Activated T-cell treated with anti-CD3 and anti-CD28 coated beads, Interleukin-2, amount 50 U/mL, for 48 hours (primary cell): ENCODE results near the gene ZDHHC5.
"Not testable (repeated sequence)": the region's sequence is repeated elsewhere in the genome, so short reads cannot be mapped to it uniquely, and the experiment has no call there.

ENCODE experiments used
- DNase-seq, 2 experiments: peaks; one replicate each; pipeline ENCODE4 v3.0.0-alpha.2; 2020

Gene ZDHHC5

DNA sequence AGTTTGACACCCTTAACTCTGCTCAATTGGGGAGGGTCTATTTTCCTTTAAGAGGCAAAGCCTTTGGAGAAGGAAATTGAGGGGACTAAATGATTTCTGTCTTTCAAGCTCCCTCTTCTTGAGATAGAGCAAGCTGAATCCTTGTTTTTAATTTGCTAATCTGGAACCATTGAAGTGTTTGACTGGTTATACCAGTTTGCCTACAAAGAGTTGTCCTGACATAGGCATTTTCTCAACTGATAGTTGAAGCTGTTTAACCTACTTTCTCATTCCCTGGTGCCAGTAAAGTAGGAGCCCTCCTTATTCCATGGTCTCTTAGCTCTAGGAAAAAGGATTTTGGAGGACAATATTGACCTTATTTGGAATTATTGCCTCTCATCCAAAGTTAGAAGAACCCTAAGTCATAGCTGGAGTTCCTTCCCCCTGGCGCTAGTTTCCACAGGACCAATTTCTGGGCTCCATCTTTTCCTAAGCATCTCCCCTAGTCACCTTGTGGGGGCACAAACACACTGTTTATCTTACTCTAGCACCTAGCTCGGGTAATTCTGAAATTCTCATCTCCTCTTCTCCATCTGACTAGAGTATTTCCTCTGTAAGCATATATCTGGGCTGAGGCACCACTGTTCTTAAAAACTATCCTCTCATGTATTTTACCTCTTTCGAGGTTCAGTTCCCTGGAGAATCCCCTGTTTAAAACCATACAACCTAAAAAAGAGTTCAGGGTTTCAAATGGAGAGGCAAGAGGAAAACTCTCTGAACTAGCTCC, 7.4 kb downstream of the ZDHHC5 start:
- no peak for DNase-seq

DNA sequence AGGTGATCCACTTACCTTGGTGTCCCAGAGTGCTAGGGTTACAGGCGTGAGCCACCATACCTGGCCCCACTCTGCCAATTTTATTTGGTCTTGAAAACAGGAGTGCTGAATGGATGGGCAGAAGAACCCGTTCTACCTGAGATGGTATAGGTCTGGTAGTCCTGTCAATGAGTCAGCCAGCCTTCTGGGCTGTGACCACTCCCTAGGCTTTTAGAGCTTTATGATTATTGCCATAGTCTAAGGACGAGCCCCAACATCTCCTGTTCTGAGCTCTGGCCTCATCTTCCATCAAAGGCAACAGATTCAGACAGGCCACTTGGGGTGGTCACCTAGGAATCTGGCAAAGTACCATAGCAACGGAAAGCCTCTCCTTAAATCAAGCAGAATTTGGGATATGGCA, 11.5 kb downstream of the ZDHHC5 start:
- no peak for DNase-seq

DNA sequence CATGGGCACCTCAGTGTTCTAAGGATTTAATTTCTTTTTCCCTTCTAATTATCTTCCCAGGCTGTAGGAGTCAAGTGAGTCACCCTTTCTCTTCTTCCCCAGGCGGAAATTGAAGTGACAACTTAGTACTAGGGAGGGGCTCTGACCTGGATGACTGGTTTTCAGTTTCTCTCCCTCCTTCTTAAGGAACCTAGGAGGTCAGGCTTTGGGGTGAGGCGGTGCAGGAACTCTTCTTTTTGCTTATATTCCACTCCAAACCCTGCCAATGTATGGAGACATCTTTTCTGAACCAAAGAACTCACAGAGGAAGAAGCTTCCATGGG, 12.6 kb downstream of the ZDHHC5 start:
- no peak for DNase-seq

DNA sequence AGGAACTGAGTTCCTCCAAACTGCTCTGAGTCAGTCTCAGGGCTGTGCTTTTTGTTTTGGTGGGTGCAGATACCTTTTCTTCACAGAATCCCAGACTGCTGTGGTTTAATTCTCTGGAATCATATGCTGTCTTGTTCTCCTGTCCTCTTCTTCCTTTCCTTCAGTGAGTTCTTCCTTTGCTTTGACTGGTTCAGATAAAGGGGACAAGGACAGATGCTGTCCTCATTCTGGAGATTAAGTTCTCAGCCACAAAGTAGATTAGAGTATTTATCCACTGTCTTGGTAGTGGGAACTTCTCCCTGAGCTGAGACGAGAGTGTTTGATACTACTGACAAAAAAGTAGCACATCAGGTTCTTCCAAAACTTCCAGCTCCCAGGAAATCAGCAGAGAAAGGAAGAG, 13.3 kb downstream of the ZDHHC5 start:
- no peak for DNase-seq

DNA sequence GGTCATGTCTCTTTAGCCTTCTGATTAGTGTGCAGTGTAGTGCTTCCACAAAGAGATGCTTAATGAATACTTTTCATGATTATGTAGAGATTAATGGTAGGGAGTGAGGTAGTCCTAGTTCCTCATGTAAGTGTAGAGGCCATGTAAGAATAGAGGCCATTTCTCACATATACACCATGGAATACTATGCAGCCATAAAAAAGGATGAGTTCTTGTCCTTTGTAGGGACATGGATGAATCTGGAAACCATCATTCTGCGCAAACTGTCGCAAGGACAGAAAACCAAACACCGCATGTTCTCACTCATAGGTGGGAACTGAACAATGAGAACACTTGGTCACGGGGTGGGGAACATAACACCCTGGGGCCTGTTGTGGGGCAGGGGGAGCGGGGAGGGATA, 22.6 kb downstream of the ZDHHC5 start:
- not testable (repeated sequence) for DNase-seq

DNA sequence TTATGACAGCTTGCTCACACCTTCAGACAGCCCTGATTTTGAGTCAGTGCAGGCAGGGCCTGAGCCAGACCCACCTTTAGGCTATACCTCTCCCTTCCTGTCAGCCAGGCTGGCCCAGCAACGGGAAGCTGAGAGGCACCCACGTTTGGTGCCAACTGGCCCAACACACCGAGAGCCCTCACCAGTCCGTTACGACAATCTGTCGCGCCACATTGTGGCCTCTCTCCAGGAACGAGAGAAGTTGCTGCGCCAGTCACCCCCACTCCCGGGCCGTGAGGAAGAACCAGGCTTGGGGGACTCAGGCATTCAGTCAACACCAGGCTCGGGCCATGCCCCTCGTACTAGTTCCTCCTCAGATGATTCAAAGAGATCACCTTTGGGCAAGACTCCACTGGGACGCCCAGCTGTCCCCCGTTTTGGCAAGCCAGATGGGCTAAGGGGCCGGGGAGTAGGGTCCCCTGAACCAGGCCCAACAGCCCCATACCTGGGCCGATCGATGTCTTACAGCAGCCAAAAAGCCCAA, 31.0 kb downstream of the ZDHHC5 start:
- no peak for DNase-seq

DNA sequence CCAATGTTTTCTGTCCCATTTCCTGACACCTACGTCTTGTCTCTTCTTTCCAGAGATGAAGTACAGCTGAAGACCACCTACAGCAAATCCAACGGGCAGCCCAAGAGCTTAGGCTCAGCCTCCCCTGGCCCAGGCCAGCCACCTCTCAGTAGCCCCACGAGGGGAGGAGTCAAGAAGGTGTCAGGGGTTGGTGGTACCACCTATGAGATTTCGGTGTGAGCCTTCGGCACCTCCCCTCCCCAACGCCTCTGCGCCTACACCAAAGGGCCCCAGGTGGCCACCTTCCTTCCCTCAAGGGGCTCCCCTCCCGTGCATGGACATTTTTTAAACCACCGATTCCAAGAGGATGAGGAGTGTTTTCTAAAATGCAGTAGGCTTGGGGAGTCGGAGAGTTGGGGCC, 31.9 kb downstream of the ZDHHC5 start:
- no peak for DNase-seq

DNA sequence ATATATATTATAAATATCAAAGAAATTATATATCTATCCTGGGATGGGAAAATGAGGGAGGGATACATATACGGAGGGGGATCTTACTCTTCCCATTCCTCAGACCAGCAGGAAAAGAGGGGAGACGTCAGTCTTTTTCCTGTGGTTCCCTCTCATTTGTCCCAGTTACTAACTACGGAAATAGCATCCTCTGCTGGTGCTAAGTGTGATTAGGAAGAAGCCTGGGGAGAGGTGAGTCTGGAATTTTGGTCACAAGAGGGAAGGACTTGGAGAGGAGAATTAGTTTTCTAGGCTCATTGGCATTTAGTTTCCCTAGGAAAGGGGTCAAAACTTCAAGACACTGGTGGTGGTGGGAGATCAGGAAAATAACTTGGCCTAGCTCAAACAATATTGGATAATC, 32.5 kb downstream of the ZDHHC5 start:
- DNase-seq, result no peak

DNA sequence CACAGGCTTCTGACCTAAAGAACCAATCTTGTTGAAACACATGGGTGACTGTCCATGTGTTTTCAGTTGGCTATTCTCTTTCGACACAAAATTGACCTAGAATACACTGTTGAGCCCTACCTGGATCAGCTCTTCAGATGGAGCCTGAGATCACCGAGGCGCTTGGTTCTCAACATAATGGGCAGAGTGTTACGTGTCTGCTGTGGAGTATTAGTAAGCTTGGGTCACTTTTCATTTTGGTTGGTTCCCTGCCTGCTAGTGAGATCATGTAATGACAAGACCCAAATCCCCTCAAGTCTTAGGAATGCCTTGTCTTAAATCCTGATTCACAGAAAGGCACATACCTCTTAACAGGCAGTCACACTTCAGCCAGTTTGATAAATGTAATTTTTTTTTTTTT, 35.4 kb downstream of the ZDHHC5 start:
- DNase-seq, result no peak

DNA sequence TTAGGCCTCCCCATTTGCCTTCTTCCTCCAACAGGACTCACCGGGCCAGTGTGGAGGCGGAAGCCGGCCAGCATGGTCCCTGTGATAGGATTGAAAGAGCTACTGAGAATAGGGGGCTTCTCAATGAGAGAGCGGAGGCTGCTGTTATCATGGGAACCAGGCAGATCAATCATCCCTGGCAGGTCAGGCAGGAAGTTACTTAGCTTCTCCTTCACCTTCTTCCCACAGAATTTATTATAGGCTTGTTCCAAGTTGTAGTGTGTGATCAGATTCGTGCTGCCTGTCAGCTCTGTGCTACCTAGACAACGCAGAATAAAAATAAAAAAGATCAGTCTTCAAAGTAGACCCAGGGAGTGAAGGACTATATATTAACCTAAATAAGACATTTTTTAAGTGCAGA, 37.0 kb downstream of the ZDHHC5 start:
- no peak for DNase-seq

DNA sequence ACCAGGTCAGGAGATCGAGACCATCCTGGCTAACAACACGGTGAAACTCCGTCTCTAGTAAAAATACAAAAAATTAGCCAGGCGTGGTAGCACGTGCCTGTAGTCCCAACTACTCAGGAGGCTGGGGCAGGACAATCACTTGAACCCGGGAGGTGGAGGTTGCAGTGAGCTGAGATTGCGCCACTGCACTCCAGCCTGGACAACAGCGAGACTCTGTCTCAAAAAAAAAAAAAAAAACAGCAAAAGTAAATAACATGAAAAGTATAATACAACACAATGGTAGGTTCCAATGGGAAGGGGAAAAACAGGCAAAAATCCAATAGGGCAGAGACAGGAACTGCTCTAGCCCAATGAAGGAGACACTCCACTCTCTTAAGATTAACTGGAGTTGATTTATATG, 37.5 kb downstream of the ZDHHC5 start:
- DNase-seq, result not testable (repeated sequence)

DNA sequence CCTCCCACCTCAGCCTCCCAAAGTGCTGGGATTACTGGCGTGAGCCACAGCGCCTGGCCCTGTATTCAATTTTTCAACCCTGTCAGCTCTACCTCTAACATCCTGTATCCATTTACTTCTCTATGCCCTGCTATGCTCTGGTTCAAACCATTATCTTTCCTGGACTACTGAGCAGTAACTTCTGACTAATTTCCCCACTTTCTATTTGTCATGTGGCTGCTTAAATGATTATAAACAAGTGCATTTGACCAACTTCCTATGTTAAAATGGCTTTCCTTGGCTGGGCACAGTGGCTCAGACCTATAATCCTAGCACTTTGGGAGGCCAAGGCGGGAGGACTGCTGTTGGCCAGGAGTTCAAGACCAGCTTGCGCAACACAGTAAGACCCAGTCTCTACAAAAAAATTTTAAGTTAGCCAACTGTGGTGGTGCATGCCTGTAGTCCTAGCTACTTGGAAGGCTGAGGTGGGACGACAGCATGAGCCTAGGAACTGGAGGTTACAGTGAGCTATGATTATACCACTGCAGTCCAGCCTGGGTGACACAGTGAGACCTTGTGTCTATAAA, 42.0 kb downstream of the ZDHHC5 start:
- DNase-seq, result no peak

DNA sequence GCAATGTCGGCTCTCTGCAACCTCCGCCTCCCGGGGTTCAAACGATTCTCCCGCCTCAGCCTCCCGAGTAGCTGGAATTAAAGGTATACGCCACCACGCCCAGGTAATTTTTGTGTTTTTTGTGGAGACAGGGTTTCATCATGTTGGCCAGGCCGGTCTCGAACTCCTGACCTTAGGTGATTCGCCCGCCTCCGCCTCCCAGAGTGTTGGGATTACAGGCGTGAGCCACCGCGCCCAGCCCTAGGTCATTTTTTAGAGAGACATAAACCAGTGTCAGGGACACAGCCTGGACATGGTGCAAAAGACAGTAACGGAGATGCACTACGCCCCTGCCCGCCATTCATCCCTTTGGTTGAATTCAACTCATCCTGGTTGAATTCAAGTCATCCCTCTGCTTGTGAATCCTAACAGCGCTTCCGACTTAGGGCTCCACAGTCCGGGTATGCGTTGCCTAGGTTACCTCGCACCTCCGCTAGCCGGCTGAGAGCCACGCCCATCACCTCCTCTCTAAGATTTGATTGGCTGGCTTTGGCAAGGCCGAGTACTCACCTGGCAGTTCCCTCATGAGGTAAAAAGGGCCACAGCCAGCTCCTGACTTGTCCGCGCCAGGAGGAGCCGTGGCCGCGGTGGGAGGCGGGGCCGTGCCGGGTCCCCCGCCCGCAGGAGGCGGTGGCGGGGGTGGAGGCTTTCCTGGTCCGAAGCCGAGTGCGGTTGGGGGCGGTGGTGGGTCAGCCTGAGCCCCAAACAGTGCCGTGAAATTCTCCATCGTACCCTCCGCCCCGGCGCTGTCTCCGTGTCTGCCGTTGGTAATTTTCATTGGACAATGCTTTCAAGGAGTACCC, 43.7 kb downstream of the ZDHHC5 start, which contains the start of gene MED19:
Gene MED19 (minus strand): TSS at position 802 of the 842 bp plus-strand sequence. CDS start 36 bp downstream, at position 766.
- peak; percentile 83 to 84 for DNase-seq

DNA sequence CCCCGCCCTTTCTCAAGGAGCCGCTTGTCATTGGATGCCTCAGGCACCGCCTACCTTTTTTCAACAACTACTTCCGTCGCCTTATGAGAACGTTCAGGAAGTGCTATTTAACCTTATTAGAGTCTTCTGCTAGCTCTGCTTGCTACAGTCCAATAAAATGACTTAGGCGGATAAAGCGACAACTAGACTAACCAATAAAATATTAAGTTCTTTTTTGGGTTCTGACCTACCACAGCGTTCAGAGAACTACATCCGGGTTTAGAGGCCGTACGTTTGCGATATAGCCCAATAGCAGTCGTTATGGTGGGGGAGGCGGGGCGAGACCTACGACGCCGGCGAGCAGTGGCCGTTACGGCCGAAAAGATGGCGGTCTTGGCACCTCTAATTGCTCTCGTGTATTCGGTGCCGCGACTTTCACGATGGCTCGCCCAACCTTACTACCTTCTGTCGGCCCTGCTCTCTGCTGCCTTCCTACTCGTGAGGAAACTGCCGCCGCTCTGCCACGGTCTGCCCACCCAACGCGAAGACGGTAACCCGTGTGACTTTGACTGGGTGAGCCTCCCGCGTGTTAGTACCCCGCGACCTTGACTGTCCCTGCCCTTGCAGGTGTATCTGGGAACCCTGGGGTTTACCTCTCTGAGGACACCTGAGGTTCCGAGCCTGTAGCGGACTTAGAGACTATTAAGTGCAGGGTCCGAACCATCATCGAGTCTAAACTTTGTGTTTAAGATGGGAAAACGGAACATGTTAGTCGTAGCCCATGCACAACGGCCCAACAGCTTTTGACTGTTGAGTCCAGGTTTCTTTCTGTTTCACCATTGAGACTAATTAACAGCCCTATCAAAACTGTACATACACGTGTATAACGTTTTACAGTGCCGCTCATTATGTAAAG, 44.6 kb downstream of the ZDHHC5 start, which contains the start of gene TMX2:
Gene TMX2 (plus strand): TSS at position 338 of the 895 bp plus-strand sequence. CDS start 26 bp downstream, at position 364.
- DNase-seq, result peak; percentile 90 to 92

DNA sequence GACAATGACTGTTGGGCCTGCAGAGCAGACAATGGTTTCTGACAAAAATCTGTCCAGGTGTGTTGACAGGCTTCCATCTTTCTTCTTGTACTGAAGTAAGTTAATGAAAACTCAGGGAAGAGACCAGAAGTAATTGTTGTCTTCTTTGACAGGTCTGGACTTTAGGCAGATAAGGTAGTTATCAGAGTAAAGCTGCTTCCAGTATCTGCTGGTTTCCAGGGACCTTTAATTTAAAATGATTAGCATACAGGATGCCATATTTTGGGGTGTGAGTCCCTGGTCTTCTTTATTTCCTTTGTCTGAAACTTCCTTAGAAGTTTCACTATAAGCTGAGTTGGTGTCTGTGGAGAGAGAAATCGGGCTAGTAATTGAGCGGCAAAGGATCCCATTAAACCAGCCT, 45.9 kb downstream of the ZDHHC5 start:
- DNase-seq, result no peak

DNA sequence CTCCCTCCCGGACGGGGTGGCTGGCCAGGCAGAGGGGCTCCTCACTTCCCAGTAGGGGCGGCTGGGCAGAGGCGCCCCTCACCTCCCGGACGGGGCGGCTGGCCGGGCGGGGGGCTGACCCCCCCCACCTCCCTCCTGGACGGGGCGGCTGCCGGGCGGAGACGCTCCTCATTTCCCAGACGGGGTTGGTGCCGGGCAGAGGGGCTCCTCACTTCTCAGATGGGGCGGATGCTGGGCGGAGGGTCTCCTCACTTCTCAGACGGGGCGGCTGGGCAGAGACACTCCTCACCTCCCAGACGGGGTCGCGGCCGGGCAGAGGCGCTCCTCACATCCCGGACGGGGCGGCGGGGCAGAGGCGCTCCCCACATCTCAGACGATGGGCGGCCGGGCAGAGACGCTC, 48.8 kb downstream of the ZDHHC5 start:
- DNase-seq, result not testable (repeated sequence)

DNA sequence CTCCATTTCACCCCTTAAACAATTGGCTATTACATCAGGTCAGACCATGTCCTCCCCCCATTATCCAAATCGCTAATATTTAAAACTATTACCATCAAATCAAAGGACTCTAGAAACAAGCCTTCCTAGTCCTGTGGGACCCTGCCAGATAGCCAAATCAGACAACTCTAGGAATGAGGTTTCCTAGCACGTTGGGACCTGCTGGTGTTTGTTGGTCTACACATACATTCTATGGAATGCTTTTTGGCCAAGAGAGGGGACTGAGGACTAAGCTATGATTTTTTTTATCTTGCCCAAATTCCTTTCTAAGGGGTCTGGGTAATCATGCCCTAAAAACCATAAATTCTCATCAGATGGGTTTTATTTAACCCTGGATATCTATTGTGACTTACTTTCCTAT, 59.3 kb downstream of the ZDHHC5 start:
- DNase-seq, result no peak

DNA sequence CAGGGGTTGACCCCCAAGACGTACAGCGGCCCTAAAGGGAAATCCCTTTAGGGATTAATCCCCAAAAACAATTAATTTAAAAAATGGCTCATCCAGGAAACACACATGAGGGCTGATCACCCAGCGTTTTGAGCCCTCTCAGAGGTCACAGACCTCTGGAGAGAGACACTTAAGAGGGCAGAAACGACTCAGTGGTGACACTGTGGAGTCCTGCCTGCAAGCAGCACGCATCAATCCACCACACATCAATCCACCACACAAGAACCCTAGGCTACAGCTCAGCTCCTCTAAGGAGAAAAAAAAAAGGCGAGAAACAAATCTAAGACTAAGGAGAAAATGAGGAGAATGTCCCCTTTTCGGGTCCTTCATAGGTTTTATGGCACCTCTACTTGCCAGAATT, 60.9 kb downstream of the ZDHHC5 start:
- DNase-seq, result no peak

DNA sequence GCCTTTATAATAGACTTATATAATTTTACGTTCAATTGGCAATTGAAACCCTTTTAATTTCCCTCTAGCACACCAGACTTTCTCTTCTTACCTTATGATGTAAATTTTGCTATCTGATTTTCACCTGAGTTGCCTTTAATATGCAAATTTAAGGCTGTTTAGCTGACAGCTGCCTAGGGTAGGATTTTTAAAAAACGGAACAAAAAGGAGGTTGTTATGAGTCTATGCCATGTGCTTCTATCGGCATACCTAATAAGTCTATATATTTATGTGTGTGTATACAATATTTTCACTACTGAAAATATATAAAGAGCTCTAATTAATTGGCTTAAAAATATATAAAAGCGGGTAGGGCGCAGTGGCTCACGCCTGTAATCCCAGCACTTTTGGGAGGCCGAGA, 61.6 kb downstream of the ZDHHC5 start:
- DNase-seq, result no peak

DNA sequence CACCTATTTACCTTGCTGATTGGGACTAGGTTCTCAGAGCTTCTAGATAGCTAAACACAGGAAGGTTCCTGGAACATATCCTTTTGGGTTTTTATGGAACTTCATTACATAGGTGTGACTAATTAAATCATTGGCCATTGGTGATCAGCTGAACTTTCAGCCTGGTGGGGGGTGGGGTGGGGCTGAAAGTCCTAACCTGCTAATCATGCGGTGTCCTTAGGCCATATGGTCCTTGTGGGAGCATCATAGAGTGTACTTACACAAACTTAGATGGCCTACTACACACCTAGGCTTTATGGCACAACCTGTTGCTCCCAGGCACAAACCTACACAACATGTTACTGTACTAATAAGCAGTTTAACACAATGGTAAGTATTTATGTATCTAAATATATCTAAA, 64.7 kb downstream of the ZDHHC5 start:
- no peak for DNase-seq

DNA sequence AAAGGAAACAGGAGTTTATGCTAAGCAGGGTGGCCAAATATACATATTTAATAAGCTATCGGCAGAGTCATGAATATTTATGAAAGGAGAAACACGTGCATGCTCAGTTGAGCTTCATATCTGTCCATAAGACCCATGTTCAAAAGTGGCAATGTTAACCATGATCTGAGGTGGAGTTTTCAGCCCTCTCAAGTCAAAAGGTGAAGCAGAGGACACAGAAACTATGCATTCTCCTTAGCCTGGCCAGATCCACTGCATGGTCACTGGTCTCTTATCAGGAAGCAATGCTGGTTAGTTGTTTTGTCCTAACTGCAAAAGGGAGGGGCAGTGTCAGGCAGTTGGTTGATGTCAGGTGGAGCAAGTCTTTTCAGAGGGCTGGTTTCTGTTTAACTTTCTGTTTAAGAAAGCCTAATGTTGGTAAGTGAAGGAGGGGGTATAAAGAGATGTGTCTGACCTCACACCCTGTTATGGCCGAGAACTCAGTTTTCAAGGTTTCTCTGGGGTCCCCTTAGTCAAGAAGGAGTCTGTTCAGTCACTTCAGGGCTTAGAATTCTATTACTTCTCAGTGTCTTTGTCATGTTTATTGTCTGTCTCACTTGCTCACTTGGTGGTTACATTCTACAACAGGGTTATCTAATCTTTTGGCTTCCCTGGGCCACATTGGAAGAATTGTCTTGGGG, 67.8 kb downstream of the ZDHHC5 start:
- no peak for DNase-seq
